Type B pancreatic cell (in vitro differentiated cells): ENCODE measurements around the gene HS3ST3A1. TPM values are rescaled to one million over a fixed set of nuclear protein-coding genes. Genes with fewer than 3 reads are reported as not detected.
"Not testable (repeated sequence)": the region's sequence is repeated elsewhere in the genome, so short reads cannot be mapped to it uniquely, and the experiment has no call there.

Source experiments
- DNase-seq: peaks from one replicate; pipeline ENCODE4 v3.0.0; 2021; ENCODE audit warnings: mixed read lengths; ENCODE audit not compliant: unreplicated experiment; ENCODE audit errors: extremely low spot score
- H3K27ac Mint-ChIP-seq: 2 replicates; pipeline ENCODE4 v1.8.0; 2021; ENCODE audit warnings: mild to moderate bottlenecking, mixed read lengths
- H3K27me3 Mint-ChIP-seq: 2 replicates; pipeline ENCODE4 v1.8.0; 2021; ENCODE audit warnings: mixed read lengths
- H3K36me3 Mint-ChIP-seq: 2 replicates; pipeline ENCODE4 v1.8.0; 2021; ENCODE audit warnings: mixed read lengths
- H3K4me1 Mint-ChIP-seq: one replicate; pipeline ENCODE4 v1.8.0; 2021; ENCODE audit warnings: mixed read lengths; ENCODE audit not compliant: unreplicated experiment
- H3K4me3 Mint-ChIP-seq: 2 replicates; pipeline ENCODE4 v1.8.0; 2021; ENCODE audit warnings: mild to moderate bottlenecking, mixed read lengths
- H3K9me3 Mint-ChIP-seq: 2 replicates; pipeline ENCODE4 v1.8.0; 2021; ENCODE audit warnings: mixed read lengths
- CTCF ChIP-seq: fragments of 200-600 bp; sonication (generic); conservative IDR thresholded peaks from 2 replicates; pipeline ENCODE4 v1.5.0; 2021; ENCODE audit warnings: antibody characterized with exemption, mild to moderate bottlenecking
- total RNA-seq: library from RNA; stranded (reverse); gene quantifications from 2 replicates; pipeline ENCODE4 v1.2.1, GENCODE V29; 2021; ENCODE audit warnings: low replicate concordance

Gene HS3ST3A1
- total RNA-seq, 1 donor from 2014 or later = 7.6 TPM

GRCh38 chr17:13560935-13561334 is 40.8 kb downstream of the HS3ST3A1 start:
- H3K9me3 Mint-ChIP-seq = no peaks in the 10 kb centered on the region
- DNase-seq = no peak
- no peak overlapping the region for H3K4me3 Mint-ChIP-seq
- no peak overlapping the region for H3K27ac Mint-ChIP-seq
- peaks cover under 1% of the 10 kb centered on the region for H3K36me3 Mint-ChIP-seq
- TF ChIP-seq CTCF = no peak
- H3K4me1 Mint-ChIP-seq = peaks cover 18% of the 10 kb centered on the region
- no peaks in the 10 kb centered on the region for H3K27me3 Mint-ChIP-seq

- Mint-ChIP-seq H3K36me3 (peaks cover 4% of the 10 kb centered on the region), H3K27ac (no peak overlapping the region), H3K27me3 (no peaks in the 10 kb centered on the region), H3K4me1 (peaks cover 18% of the 10 kb centered on the region), H3K9me3 (no peaks in the 10 kb centered on the region), H3K4me3 (no peak overlapping the region)
- DNase-seq = no peak
- no peak for TF ChIP-seq CTCF
Measured at GRCh38 chr17:13558588-13558987, 43.1 kb downstream of the HS3ST3A1 start.

GRCh38 chr17:13557077-13557476 is 44.7 kb downstream of the HS3ST3A1 start:
- Mint-ChIP-seq H3K4me3 (no peak overlapping the region), H3K9me3 (peaks cover 5% of the 10 kb centered on the region), H3K4me1 (peaks cover 6% of the 10 kb centered on the region), H3K27me3 (no peaks in the 10 kb centered on the region), H3K27ac (no peak overlapping the region), H3K36me3 (peaks cover 8% of the 10 kb centered on the region)
- no peak for DNase-seq
- no peak for TF ChIP-seq CTCF

GRCh38 chr17:13554231-13554630 is 47.5 kb downstream of the HS3ST3A1 start:
- no peak for TF ChIP-seq CTCF
- H3K9me3 Mint-ChIP-seq = peaks cover 9% of the 10 kb centered on the region
- H3K27ac Mint-ChIP-seq = no peak overlapping the region
- H3K36me3 Mint-ChIP-seq = peaks cover 23% of the 10 kb centered on the region
- no peak overlapping the region for H3K4me3 Mint-ChIP-seq
- DNase-seq = no peak
- no peaks in the 10 kb centered on the region for H3K4me1 Mint-ChIP-seq
- H3K27me3 Mint-ChIP-seq = no peaks in the 10 kb centered on the region

GRCh38 chr17:13550291-13550690 is 51.4 kb downstream of the HS3ST3A1 start:
- Mint-ChIP-seq H3K27ac (no peak overlapping the region), H3K4me3 (no peak overlapping the region), H3K4me1 (peaks cover 1% of the 10 kb centered on the region), H3K9me3 (peaks cover 9% of the 10 kb centered on the region), H3K27me3 (no peaks in the 10 kb centered on the region), H3K36me3 (peaks cover 22% of the 10 kb centered on the region)
- no peak for TF ChIP-seq CTCF
- DNase-seq = no peak

- DNase-seq, H3K9me3 Mint-ChIP-seq, H3K4me3 Mint-ChIP-seq, H3K27ac Mint-ChIP-seq, H3K27me3 Mint-ChIP-seq: not testable (repeated sequence)
- peaks cover 14% of the 10 kb centered on the region for H3K4me1 Mint-ChIP-seq
- H3K36me3 Mint-ChIP-seq = peaks cover 18% of the 10 kb centered on the region
Measured at GRCh38 chr17:13548576-13548975, 53.2 kb downstream of the HS3ST3A1 start.
